Measurements from ENCODE around the gene RLF.

The RLF gene

DNA sequence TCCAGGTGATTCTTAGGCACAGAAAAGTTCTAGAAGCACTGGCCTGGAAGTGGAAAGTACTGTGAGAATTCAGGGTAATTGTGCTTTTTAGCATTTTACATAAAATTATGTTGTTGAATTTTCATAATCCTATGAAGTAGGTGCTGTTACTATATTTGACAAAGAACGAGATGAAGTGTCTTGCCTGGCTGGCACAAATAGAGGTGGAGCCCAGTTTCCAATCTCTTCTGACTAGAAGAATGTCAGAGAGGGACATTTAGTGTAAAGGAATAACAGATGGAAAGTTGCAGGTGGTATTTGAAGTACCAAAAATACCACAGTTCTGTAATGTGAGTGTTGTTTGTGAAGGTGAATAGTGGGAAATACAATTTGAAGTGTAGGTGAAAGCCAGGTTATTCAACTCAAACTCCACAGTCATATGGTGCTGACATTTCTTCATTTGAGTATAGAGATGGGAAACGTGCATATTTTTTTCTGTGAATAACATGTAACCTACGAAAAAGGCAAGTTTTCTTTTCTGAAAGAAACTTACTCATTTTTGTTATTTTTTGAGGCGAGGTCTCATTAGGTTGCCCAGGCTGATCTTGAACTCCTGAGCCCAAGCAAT is 83.1 kb downstream of the RLF start:
- Histone ChIP-seq H2AFZ (ENCODE audit: low read length) (no peak overlapping the region), H4K8ac (ENCODE audit: low read depth, low read length) (no peak overlapping the region), H3K27ac (replicated peaks; ENCODE audit: low read length) (no peak overlapping the region), H3K9me3 (replicated peaks in 1 of 2; ENCODE audit: control insufficient read depth in 2 of 2, insufficient read depth in 1 of 2, low read depth in 1 of 2, low read length in 2 of 2) (no peaks in the 10 kb centered on the region), H3K36me3 (replicated peaks in 1 of 2; ENCODE audit: control insufficient read depth in 2 of 2, insufficient read depth in 2 of 2, low read length in 2 of 2) (peaks cover 3 to 14% of the 10 kb centered on the region in 2 donors), H3K4me1 (ENCODE audit: control insufficient read depth in 2 of 2, insufficient read depth in 1 of 2, low read depth in 1 of 2, low read length in 2 of 2) (no peaks in the 10 kb centered on the region), H2BK12ac (ENCODE audit: low read length) (no peak overlapping the region), H3K23ac (ENCODE audit: low read depth, low read length, poor library complexity) (no peak overlapping the region), H2BK15ac (ENCODE audit: low read length) (no peak overlapping the region), H2BK5ac (ENCODE audit: low read length) (no peak overlapping the region), H3K4me2 (ENCODE audit: insufficient read depth, low read length, poor library complexity, severe bottlenecking) (no peak overlapping the region), H4K91ac (ENCODE audit: low read depth, low read length, poor library complexity) (no peak overlapping the region), H3K14ac (ENCODE audit: low read length) (no peak overlapping the region), H3K18ac (ENCODE audit: low read length) (no peak overlapping the region), H3K27me3 (ENCODE audit: control insufficient read depth in 3 of 3, insufficient read depth in 3 of 3, low read depth in 1 of 3, low read length in 3 of 3) (no peaks in the 10 kb centered on the region), H3K9ac (ENCODE audit: low read depth, low read length, poor library complexity) (no peak overlapping the region), H2AK5ac (ENCODE audit: low read depth, low read length) (no peak overlapping the region), H3K79me1 (ENCODE audit: low read depth, low read length) (no peaks in the 10 kb centered on the region), H3K4ac (ENCODE audit: low read length) (no peak overlapping the region), H2BK120ac (ENCODE audit: low read depth, low read length) (no peak overlapping the region), H3K4me3 (ENCODE audit: low read length in 2 of 2) (no peak overlapping the region)
- DNase-seq (ENCODE audit: low spot score), result no peak
- WGBS, 2 donors (ENCODE audit: extremely low coverage in 2 of 2, insufficient read length in 2 of 2, insufficient replicate concordance in 1 of 2), result no CpG with 5 or more reads among the region's 4 CpGs

DNA sequence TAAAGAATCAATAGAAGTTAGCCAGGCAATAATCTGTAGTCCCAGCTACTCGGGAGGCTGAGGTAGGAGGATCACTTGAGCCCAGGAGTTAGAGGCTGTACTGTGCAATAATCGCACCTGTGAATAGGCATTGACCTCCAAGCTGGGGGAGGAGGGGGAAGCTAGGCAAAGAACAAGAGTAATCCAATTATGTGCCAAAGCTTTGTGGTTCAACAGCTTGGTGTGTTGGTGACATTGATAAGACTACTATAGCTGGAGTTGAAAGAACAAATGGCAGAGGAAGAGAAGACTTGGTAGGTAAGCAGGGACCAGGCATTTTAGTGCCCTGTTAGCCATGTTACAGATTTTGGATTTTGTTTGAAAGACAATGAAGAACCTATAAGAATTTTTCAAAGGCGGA is 84.5 kb downstream of the RLF start:
- Histone ChIP-seq H3K9me3 (replicated peaks in 1 of 2; ENCODE audit: control insufficient read depth in 2 of 2, insufficient read depth in 1 of 2, low read depth in 1 of 2, low read length in 2 of 2) (no peaks in the 10 kb centered on the region), H2BK5ac (ENCODE audit: low read length) (no peak overlapping the region), H3K4me1 (ENCODE audit: control insufficient read depth in 2 of 2, insufficient read depth in 1 of 2, low read depth in 1 of 2, low read length in 2 of 2) (no peaks in the 10 kb centered on the region), H3K14ac (ENCODE audit: low read length) (no peak overlapping the region), H3K27me3 (ENCODE audit: control insufficient read depth in 3 of 3, insufficient read depth in 3 of 3, low read depth in 1 of 3, low read length in 3 of 3) (no peaks in the 10 kb centered on the region), H2BK12ac (ENCODE audit: low read length) (no peak overlapping the region), H4K91ac (ENCODE audit: low read depth, low read length, poor library complexity) (no peak overlapping the region), H2BK15ac (ENCODE audit: low read length) (no peak overlapping the region), H3K18ac (ENCODE audit: low read length) (no peak overlapping the region), H2BK120ac (ENCODE audit: low read depth, low read length) (no peak overlapping the region), H2AFZ (ENCODE audit: low read length) (no peak overlapping the region), H3K4me2 (ENCODE audit: insufficient read depth, low read length, poor library complexity, severe bottlenecking) (no peak overlapping the region), H3K4ac (ENCODE audit: low read length) (no peak overlapping the region), H3K9ac (ENCODE audit: low read depth, low read length, poor library complexity) (no peak overlapping the region), H3K79me1 (ENCODE audit: low read depth, low read length) (no peaks in the 10 kb centered on the region), H3K4me3 (ENCODE audit: low read length in 2 of 2) (no peak overlapping the region), H4K8ac (ENCODE audit: low read depth, low read length) (no peak overlapping the region), H3K36me3 (replicated peaks in 1 of 2; ENCODE audit: control insufficient read depth in 2 of 2, insufficient read depth in 2 of 2, low read length in 2 of 2) (no peaks in the 10 kb centered on the region), H3K27ac (replicated peaks; ENCODE audit: low read length) (no peak overlapping the region), H2AK5ac (ENCODE audit: low read depth, low read length) (no peak overlapping the region), H3K23ac (ENCODE audit: low read depth, low read length, poor library complexity) (no peak overlapping the region)
- no CpG with 5 or more reads among the region's 3 CpGs for WGBS, 2 donors (ENCODE audit: extremely low coverage in 2 of 2, insufficient read length in 2 of 2, insufficient replicate concordance in 1 of 2)
- DNase-seq (ENCODE audit: low spot score), result no peak

DNA sequence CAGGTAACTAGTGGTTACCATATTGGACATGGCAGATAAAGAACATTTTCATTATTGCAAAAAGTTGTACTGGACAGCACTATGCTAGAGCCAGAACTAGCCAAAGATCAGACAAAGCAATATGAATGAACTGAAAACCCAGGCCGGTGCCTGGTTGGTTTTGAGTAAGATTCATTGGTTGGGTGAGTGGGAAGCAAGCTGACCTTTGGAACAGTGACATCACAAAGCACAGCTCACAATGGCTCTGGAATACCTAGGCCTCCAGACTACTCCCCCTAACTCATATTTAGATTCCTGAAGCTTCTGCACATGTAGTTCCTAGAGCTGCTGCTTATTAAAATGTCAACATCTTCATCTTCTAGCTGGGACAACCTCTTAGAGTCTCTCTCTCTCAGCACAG is 86.5 kb downstream of the RLF start, which contains the start of gene TMCO2:
TMCO2 (plus strand) TSS at position 283 of the 400 bp plus-strand sequence; CDS start at position 340, 57 bp downstream.
- Histone ChIP-seq H2BK15ac (ENCODE audit: low read length) (no peak within 1 kb of the TSS), H3K18ac (ENCODE audit: low read length) (no peak within 1 kb of the TSS), H3K36me3 (replicated peaks in 1 of 2; ENCODE audit: control insufficient read depth in 2 of 2, insufficient read depth in 2 of 2, low read length in 2 of 2) (no peaks in the 10 kb centered on the region), H3K14ac (ENCODE audit: low read length) (no peak within 1 kb of the TSS), H4K8ac (ENCODE audit: low read depth, low read length) (no peak within 1 kb of the TSS), H3K27ac (replicated peaks; ENCODE audit: low read length) (no peak within 1 kb of the TSS), H3K23ac (ENCODE audit: low read depth, low read length, poor library complexity) (no peak within 1 kb of the TSS), H3K9ac (ENCODE audit: low read depth, low read length, poor library complexity) (no peak within 1 kb of the TSS), H3K27me3 (ENCODE audit: control insufficient read depth in 3 of 3, insufficient read depth in 3 of 3, low read depth in 1 of 3, low read length in 3 of 3) (no peaks in the 10 kb centered on the region), H2AFZ (ENCODE audit: low read length) (peak within 1 kb of the TSS; percentile 1), H3K9me3 (replicated peaks in 1 of 2; ENCODE audit: control insufficient read depth in 2 of 2, insufficient read depth in 1 of 2, low read depth in 1 of 2, low read length in 2 of 2) (no peaks in the 10 kb centered on the region), H2BK120ac (ENCODE audit: low read depth, low read length) (no peak within 1 kb of the TSS), H3K4me3 (ENCODE audit: low read length in 2 of 2) (no peak within 1 kb of the TSS), H3K4me2 (ENCODE audit: insufficient read depth, low read length, poor library complexity, severe bottlenecking) (no peak within 1 kb of the TSS), H2BK12ac (ENCODE audit: low read length) (no peak within 1 kb of the TSS), H3K79me1 (ENCODE audit: low read depth, low read length) (no peaks in the 10 kb centered on the region), H3K4ac (ENCODE audit: low read length) (no peak within 1 kb of the TSS), H4K91ac (ENCODE audit: low read depth, low read length, poor library complexity) (no peak within 1 kb of the TSS), H2AK5ac (ENCODE audit: low read depth, low read length) (no peak within 1 kb of the TSS), H2BK5ac (ENCODE audit: low read length) (no peak within 1 kb of the TSS), H3K4me1 (ENCODE audit: control insufficient read depth in 2 of 2, insufficient read depth in 1 of 2, low read depth in 1 of 2, low read length in 2 of 2) (no peaks in the 10 kb centered on the region)
- no peak for DNase-seq (ENCODE audit: low spot score)
- WGBS, 2 donors (ENCODE audit: extremely low coverage in 2 of 2, insufficient read length in 2 of 2, insufficient replicate concordance in 1 of 2), result no CpG with 5 or more reads among the region's 1 CpG

DNA sequence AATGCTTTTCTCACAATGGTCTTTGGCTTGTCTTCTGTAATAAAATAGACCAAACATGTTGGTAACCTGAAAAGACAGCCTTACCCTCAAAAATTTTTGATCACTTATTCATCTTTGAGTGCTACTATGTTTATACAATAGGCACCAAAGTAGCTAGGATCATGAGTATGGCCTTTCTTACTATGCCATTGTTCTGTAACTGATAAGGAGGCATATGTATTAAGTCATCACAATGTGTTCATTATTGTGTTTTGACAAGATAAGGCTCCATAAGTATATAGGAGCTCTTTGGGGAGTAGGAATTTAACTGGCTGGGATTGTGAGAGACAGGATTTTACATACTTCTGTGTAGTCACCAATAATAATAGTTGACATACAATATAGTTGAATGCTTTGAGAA is 87.2 kb downstream of the RLF start:
- Histone ChIP-seq H2BK12ac (ENCODE audit: low read length) (no peak overlapping the region), H2AK5ac (ENCODE audit: low read depth, low read length) (no peak overlapping the region), H3K18ac (ENCODE audit: low read length) (no peak overlapping the region), H2BK5ac (ENCODE audit: low read length) (no peak overlapping the region), H2BK120ac (ENCODE audit: low read depth, low read length) (no peak overlapping the region), H3K4me2 (ENCODE audit: insufficient read depth, low read length, poor library complexity, severe bottlenecking) (no peak overlapping the region), H4K91ac (ENCODE audit: low read depth, low read length, poor library complexity) (no peak overlapping the region), H3K79me1 (ENCODE audit: low read depth, low read length) (no peaks in the 10 kb centered on the region), H3K4ac (ENCODE audit: low read length) (no peak overlapping the region), H3K23ac (ENCODE audit: low read depth, low read length, poor library complexity) (no peak overlapping the region), H3K36me3 (replicated peaks in 1 of 2; ENCODE audit: control insufficient read depth in 2 of 2, insufficient read depth in 2 of 2, low read length in 2 of 2) (no peaks in the 10 kb centered on the region), H4K8ac (ENCODE audit: low read depth, low read length) (no peak overlapping the region), H3K9ac (ENCODE audit: low read depth, low read length, poor library complexity) (no peak overlapping the region), H2BK15ac (ENCODE audit: low read length) (no peak overlapping the region), H3K14ac (ENCODE audit: low read length) (no peak overlapping the region), H3K4me3 (ENCODE audit: low read length in 2 of 2) (no peak overlapping the region), H3K27me3 (ENCODE audit: control insufficient read depth in 3 of 3, insufficient read depth in 3 of 3, low read depth in 1 of 3, low read length in 3 of 3) (no peaks in the 10 kb centered on the region), H3K27ac (replicated peaks; ENCODE audit: low read length) (no peak overlapping the region), H2AFZ (ENCODE audit: low read length) (no peak overlapping the region), H3K4me1 (ENCODE audit: control insufficient read depth in 2 of 2, insufficient read depth in 1 of 2, low read depth in 1 of 2, low read length in 2 of 2) (no peaks in the 10 kb centered on the region), H3K9me3 (replicated peaks in 1 of 2; ENCODE audit: control insufficient read depth in 2 of 2, insufficient read depth in 1 of 2, low read depth in 1 of 2, low read length in 2 of 2) (no peaks in the 10 kb centered on the region)
- DNase-seq (ENCODE audit: low spot score), result no peak

All from neuronal stem cell (in vitro differentiated cells).